NCI-H2196 (cell line): ENCODE measurements around the gene PTPRM.

Source experiments
- DNase-seq: peaks from one replicate; lab custom pipeline; 2025; ENCODE audit not compliant: unreplicated experiment; lab: John Stamatoyannopoulos, UW

PTPRM gene

GRCh38 chr18:7624697-7625096, 57.6 kb downstream of the PTPRM start:
- no peak for DNase-seq

GRCh38 chr18:7626175-7626921, 59.2 kb downstream of the PTPRM start:
- DNase-seq, result no peak

GRCh38 chr18:7626922-7627440, 59.9 kb downstream of the PTPRM start:
- DNase-seq, result no peak

- DNase-seq, result no peak
Measured at GRCh38 chr18:7629416-7629815, 62.3 kb downstream of the PTPRM start.

- DNase-seq, result no peak
Measured at GRCh38 chr18:7630731-7631442, 63.8 kb downstream of the PTPRM start.

- no peak for DNase-seq
Measured at GRCh38 chr18:7632152-7633098, 65.3 kb downstream of the PTPRM start.

- DNase-seq, result no peak
Measured at GRCh38 chr18:7633171-7633570, 66.1 kb downstream of the PTPRM start.

- DNase-seq, result no peak
Measured at GRCh38 chr18:7635948-7636347, 68.8 kb downstream of the PTPRM start.

- no peak for DNase-seq
Measured at GRCh38 chr18:7637269-7637668, 70.2 kb downstream of the PTPRM start.

- DNase-seq, result no peak
Measured at GRCh38 chr18:7638321-7638720, 71.2 kb downstream of the PTPRM start.

- no peak for DNase-seq
Measured at GRCh38 chr18:7641813-7642212, 74.7 kb downstream of the PTPRM start.

GRCh38 chr18:7642331-7642890, 75.3 kb downstream of the PTPRM start:
- DNase-seq, result no peak

GRCh38 chr18:7645756-7646155, 78.6 kb downstream of the PTPRM start:
- peak; percentile 31 for DNase-seq

GRCh38 chr18:7646174-7646886, 79.2 kb downstream of the PTPRM start:
- DNase-seq, result peak; percentile 32

GRCh38 chr18:7647500-7647899, 80.4 kb downstream of the PTPRM start:
- no peak for DNase-seq

GRCh38 chr18:7657050-7657449, 89.9 kb downstream of the PTPRM start:
- no peak for DNase-seq

- DNase-seq, result no peak
Measured at GRCh38 chr18:7657937-7658336, 90.8 kb downstream of the PTPRM start.

- no peak for DNase-seq
Measured at GRCh38 chr18:7658701-7659100, 91.6 kb downstream of the PTPRM start.

GRCh38 chr18:7661207-7661606, 94.1 kb downstream of the PTPRM start:
- no peak for DNase-seq

GRCh38 chr18:7662866-7663265, 95.8 kb downstream of the PTPRM start:
- no peak for DNase-seq
